ENCODE results near the gene ZNF385C.
A peak's percentile ranks its signal among the peaks of the same experiment; 100 is the strongest.

The ZNF385C gene

GRCh38 chr17:42075789-42076188 is 22.5 kb downstream of the ZNF385C start:
- DNase-seq, result no peak

GRCh38 chr17:42072323-42073187 is 25.7 kb downstream of the ZNF385C start:
- no peak for DNase-seq

- DNase-seq, result no peak
Observed at GRCh38 chr17:42071810-42072209, 26.5 kb downstream of the ZNF385C start.

- DNase-seq, result no peak
Observed at GRCh38 chr17:42068979-42069378, 29.3 kb downstream of the ZNF385C start.

- peak; percentile 33 for DNase-seq
Observed at GRCh38 chr17:42067371-42068091, 30.7 kb downstream of the ZNF385C start.

GRCh38 chr17:42065201-42065600 is 33.1 kb downstream of the ZNF385C start:
- no peak for DNase-seq

- DNase-seq, result no peak
Observed at GRCh38 chr17:42062681-42063080, 35.6 kb downstream of the ZNF385C start.

- no peak for DNase-seq
Observed at GRCh38 chr17:42061646-42062487, 36.4 kb downstream of the ZNF385C start.

- no peak for DNase-seq
Observed at GRCh38 chr17:42060231-42060630, 38.0 kb downstream of the ZNF385C start.

GRCh38 chr17:42059815-42060214 is 38.5 kb downstream of the ZNF385C start:
- DNase-seq, result no peak

- no peak for DNase-seq
Observed at GRCh38 chr17:42058063-42058462, 40.2 kb downstream of the ZNF385C start.

GRCh38 chr17:42056635-42057034 is 41.6 kb downstream of the ZNF385C start:
- DNase-seq, result no peak

- DNase-seq, result no peak
Observed at GRCh38 chr17:42055496-42055895, 42.8 kb downstream of the ZNF385C start.

GRCh38 chr17:42055027-42055426 is 43.2 kb downstream of the ZNF385C start:
- DNase-seq, result no peak

- DNase-seq, result no peak
Observed at GRCh38 chr17:42053731-42054500, 44.4 kb downstream of the ZNF385C start.

- no peak for DNase-seq
Observed at GRCh38 chr17:42052346-42052877, 45.9 kb downstream of the ZNF385C start.

- DNase-seq, result no peak
Observed at GRCh38 chr17:42051645-42052044, 46.6 kb downstream of the ZNF385C start.

GRCh38 chr17:42051013-42051400 is 47.3 kb downstream of the ZNF385C start:
- no peak for DNase-seq

GRCh38 chr17:42050393-42051012 is 47.8 kb downstream of the ZNF385C start, which contains the start of gene C17orf113:
TSS of gene C17orf113 (minus strand) at chr17:42050601. CDS start at chr17:42043376, 7,225 bp downstream.
- DNase-seq, result peak; percentile 45

GRCh38 chr17:42049834-42050392 is 48.4 kb downstream of the ZNF385C start:
- DNase-seq, result peak; percentile 1

- no peak for DNase-seq
Observed at GRCh38 chr17:42047343-42047742, 50.9 kb downstream of the ZNF385C start.
